HepG2 (cell line): ENCODE results near the gene RNF213.

Experiments used
- CTCF ChIP-seq: sonication (generic); formaldehyde crosslinking; IDR thresholded peaks from 2 replicates; pipeline ENCODE4 v1.5.0; 2020; ENCODE audit warnings: mild to moderate bottlenecking, missing genetic modification reagents, moderate library complexity
- E2F1 ChIP-seq: sonication (generic); formaldehyde crosslinking; IDR thresholded peaks from 2 replicates; pipeline ENCODE4 v1.5.0; 2020; ENCODE audit warnings: missing genetic modification reagents
- RELA ChIP-seq: sonication (generic); formaldehyde crosslinking; IDR thresholded peaks from 2 replicates; pipeline ENCODE4 v1.4.0; 2020; ENCODE audit warnings: missing genetic modification reagents
- TRIM24 ChIP-seq: sonication (generic); formaldehyde crosslinking; IDR thresholded peaks from 2 replicates; pipeline ENCODE4 v1.8.0; 2022; ENCODE audit warnings: mild to moderate bottlenecking, missing genetic modification reagents

GRCh38 chr17:80286638-80286960, 25.9 kb downstream of the RNF213 start:
- TF ChIP-seq TRIM24 (CRISPR knock-in tag), result no peak
- no peak for TF ChIP-seq CTCF
- no peak for TF ChIP-seq E2F1 (CRISPR knock-in tag)
- TF ChIP-seq RELA, result no peak
